Cerebellar cortex (tissue), 1 donor: Measurements from ENCODE around the gene RPTOR.

Experiments used
- DNase-seq: peaks from one replicate; pipeline ENCODE4 v3.0.0-alpha.2; 2015; ENCODE audit warnings: low spot score

Gene RPTOR

GRCh38 chr17:80591788-80592187, 47.1 kb downstream of the RPTOR start:
- DNase-seq = no peak

GRCh38 chr17:80592243-80592642, 47.6 kb downstream of the RPTOR start:
- DNase-seq = no peak

GRCh38 chr17:80593181-80593580, 48.5 kb downstream of the RPTOR start:
- no peak for DNase-seq

GRCh38 chr17:80594431-80595269, 50.0 kb downstream of the RPTOR start:
- no peak for DNase-seq

- no peak for DNase-seq
Measured at GRCh38 chr17:80596760-80597608, 52.3 kb downstream of the RPTOR start.

GRCh38 chr17:80598813-80599545, 54.3 kb downstream of the RPTOR start:
- no peak for DNase-seq

- no peak for DNase-seq
Measured at GRCh38 chr17:80599546-80600305, 55.1 kb downstream of the RPTOR start.

GRCh38 chr17:80601146-80601545, 56.5 kb downstream of the RPTOR start:
- no peak for DNase-seq

GRCh38 chr17:80603396-80603795, 58.8 kb downstream of the RPTOR start:
- no peak for DNase-seq

- no peak for DNase-seq
Measured at GRCh38 chr17:80604009-80604669, 59.5 kb downstream of the RPTOR start.

- DNase-seq = no peak
Measured at GRCh38 chr17:80604670-80605010, 60.0 kb downstream of the RPTOR start.

GRCh38 chr17:80605326-80606066, 60.9 kb downstream of the RPTOR start:
- DNase-seq = no peak

- DNase-seq = no peak
Measured at GRCh38 chr17:80608326-80608725, 63.7 kb downstream of the RPTOR start.

- no peak for DNase-seq
Measured at GRCh38 chr17:80609757-80610156, 65.1 kb downstream of the RPTOR start.

GRCh38 chr17:80611816-80612215, 67.2 kb downstream of the RPTOR start:
- no peak for DNase-seq

GRCh38 chr17:80612997-80613731, 68.5 kb downstream of the RPTOR start:
- DNase-seq = no peak

- DNase-seq = no peak
Measured at GRCh38 chr17:80613732-80614071, 69.1 kb downstream of the RPTOR start.

- no peak for DNase-seq
Measured at GRCh38 chr17:80614332-80615047, 69.9 kb downstream of the RPTOR start.

- no peak for DNase-seq
Measured at GRCh38 chr17:80615376-80615775, 70.7 kb downstream of the RPTOR start.
